Loucy (cell line): ENCODE measurements around the gene MTCL3.

Experiments
- CTCF ChIP-seq: fragments of 200-600 bp; sonication (generic); conservative IDR thresholded peaks from 2 replicates; pipeline ENCODE4 v1.5.1; 2014; ENCODE audit warnings: mild to moderate bottlenecking, antibody characterized with exemption, low read length
- EZH2phosphoT487 ChIP-seq: fragments of 200-600 bp; IDR thresholded peaks from 2 replicates; pipeline ENCODE4 v1.6.1; 2018; ENCODE audit warnings: antibody characterized with exemption, mild to moderate bottlenecking, moderate library complexity, borderline replicate concordance

GRCh38 chr6:127517693-127518092 is 1.4 kb downstream of the MTCL3 start:
- TF ChIP-seq CTCF (no peak), EZH2phosphoT487 (no peak)
